IMR-90 (cell line): ENCODE measurements around the gene PROCR. TPM values are rescaled to one million over a fixed set of nuclear protein-coding genes. Genes with fewer than 3 reads are reported as not detected.

Source experiments
- microRNA-seq, 2 experiments: library from miRNA; stranded (forward) in 1 of 2; unstranded in 1 of 2; fragments of 10-50 nt in 1 of 2; fragments of <30 nt in 1 of 2; gene quantifications in 1 of 2; microRNA quantifications in 1 of 2; one replicate each; pipeline versions ENCODE3 to v1.1.0; 2013 to 2020; ENCODE audit not compliant: insufficient read depth in 1 of 2, insufficient read length in 1 of 2, unreplicated experiment in 1 of 2
- polyA plus RNA-seq, 3 experiments: library from polyadenylated mRNA; depleted of rRNA; stranded (reverse); fragments of >200 nt; gene quantifications; 2 replicates each; pipeline ENCODE4 v1.2.3, GENCODE V29; 2012; ENCODE audit warnings: low replicate concordance in 1 of 3
- small RNA-seq, 5 experiments: library from RNA; depleted of rRNA; stranded (forward); fragments of <200 nt; gene quantifications; one replicate each; pipeline ENCODE3, GENCODE V24; 2012
- total RNA-seq: library from RNA; depleted of rRNA; stranded (reverse); fragments of >200 nt; gene quantifications from 2 replicates; pipeline ENCODE4 v1.2.3, GENCODE V29; 2012; rRNA removed

Gene PROCR
- total and polyA plus RNA-seq, 2 of the 4 experiments (the other 2 are of a cell fraction), result 36.4 to 41.9 TPM

Small RNA genes lying within 50 kb of the gene (microRNA-seq; reads per million reads assigned to microRNA genes)
- not detected for gene MT1P3 (ENCODE audit: insufficient read depth, insufficient read length)
- not detected for gene RNA5SP483 (ENCODE audit: insufficient read depth, insufficient read length)

Small RNA genes lying within 50 kb of the gene (small RNA-seq; reads per million reads assigned to genes)
- 0 reads per million in 5 experiments for gene MT1P3
- 0 reads per million in 5 experiments for gene RNA5SP483

Other genes starting within 250 kb of the PROCR start
- gene GSS, start 216.3 kb upstream of the PROCR start, total RNA-seq, result 70.5 and 90.0 TPM in 2 replicates
- 70.3 and 73.7 TPM in 2 replicates for gene GSS, start 216.3 kb upstream of the PROCR start, polyA plus RNA-seq (2012; rRNA removed)
- gene MYH7B, start 216.2 kb upstream of the PROCR start, total RNA-seq, result not detected in 2 replicates
- gene MYH7B, start 216.2 kb upstream of the PROCR start, polyA plus RNA-seq (2012; rRNA removed), result 0.09 and 0.10 TPM in 2 replicates
- gene TRPC4AP, start 79.3 kb upstream of the PROCR start, total RNA-seq, result 39.4 and 41.0 TPM in 2 replicates
- 77.6 and 81.0 TPM in 2 replicates for gene TRPC4AP, start 79.3 kb upstream of the PROCR start, polyA plus RNA-seq (2012; rRNA removed)
- gene EDEM2, start 24.7 kb upstream of the PROCR start, total RNA-seq, result 22.5 and 27.4 TPM in 2 replicates
- gene EDEM2, start 24.7 kb upstream of the PROCR start, polyA plus RNA-seq (2012; rRNA removed), result 17.1 and 19.0 TPM in 2 replicates
- gene MMP24, start 54.6 kb downstream of the PROCR start, total RNA-seq, result 0.36 and 0.56 TPM in 2 replicates
- gene MMP24, start 54.6 kb downstream of the PROCR start, polyA plus RNA-seq (2012; rRNA removed), result 0.79 and 0.86 TPM in 2 replicates
- gene MMP24OS, start 106.0 kb downstream of the PROCR start, total RNA-seq, result 5.9 and 7.2 TPM in 2 replicates
- 64.9 and 67.6 TPM in 2 replicates for gene MMP24OS, start 106.0 kb downstream of the PROCR start, polyA plus RNA-seq (2012; rRNA removed)
- 215 and 227 TPM in 2 replicates for gene EIF6, start 112.7 kb downstream of the PROCR start, total RNA-seq
- gene EIF6, start 112.7 kb downstream of the PROCR start, polyA plus RNA-seq (2012; rRNA removed), result 215 and 258 TPM in 2 replicates
- gene FAM83C, start 120.4 kb downstream of the PROCR start, total RNA-seq, result not detected in 2 replicates
- 0.02 and 0.03 TPM in 2 replicates for gene FAM83C, start 120.4 kb downstream of the PROCR start, polyA plus RNA-seq (2012; rRNA removed)
- 28.7 and 30.8 TPM in 2 replicates for gene UQCC1, start 239.9 kb downstream of the PROCR start, total RNA-seq
- gene UQCC1, start 239.9 kb downstream of the PROCR start, polyA plus RNA-seq (2012; rRNA removed), result 35.6 and 36.4 TPM in 2 replicates